ENCODE measurements around the gene NDUFS5. TPM values are rescaled to one million over a fixed set of nuclear protein-coding genes. Genes with fewer than 3 reads are reported as not detected.
"Not testable (repeated sequence)": the region's sequence is repeated elsewhere in the genome, so short reads cannot be mapped to it uniquely, and the experiment has no call there.

Gene NDUFS5
- total and polyA plus RNA-seq, 10 of the 15 experiments (the other 5 are each of a cell fraction or from before 2014, with no cell fraction given): 240 to 1,578 (median 831) TPM

- Histone ChIP-seq H3K27me3 (replicated peaks in 1 of 2; ENCODE audit: control insufficient read depth in 2 of 2, insufficient read depth in 2 of 2, low read length in 1 of 2) (no peaks in the 10 kb centered on the region), H3K79me2 (ENCODE audit: control insufficient read depth, insufficient read depth, low read length) (no peaks in the 10 kb centered on the region), H4K20me1 (ENCODE audit: control insufficient read depth, insufficient read depth) (no peaks in the 10 kb centered on the region), H2AFZ (ENCODE audit: control insufficient read depth, low read depth, low read length) (no peak overlapping the region), H3K36me3 (ENCODE audit: control insufficient read depth in 2 of 2, insufficient read depth in 2 of 2, low read length in 1 of 2) (no peaks in the 10 kb centered on the region), H3K4me3 (no peak overlapping the region), H3K9me3 (replicated peaks; ENCODE audit: control insufficient read depth, insufficient read depth, low read length) (no peaks in the 10 kb centered on the region), H3K4me2 (ENCODE audit: control insufficient read depth, insufficient read depth) (no peak overlapping the region), H3K4me1 (ENCODE audit: control insufficient read depth, insufficient read depth, low read length) (no peaks in the 10 kb centered on the region), H3K27ac (ENCODE audit: control insufficient read depth, insufficient read depth) (no peak overlapping the region), H3K9ac (ENCODE audit: control insufficient read depth, insufficient read depth, low read length) (no peak overlapping the region)
- ATAC-seq (no peak), DNase-seq (ENCODE audit: low read depth, low spot score) (no peak), FAIRE-seq (no peak)
- TF ChIP-seq BCL11A (IDR thresholded peaks at IDR 0.05; ENCODE audit: low read depth, low read length) (no peak), SIX5 (IDR thresholded peaks at IDR 0.05; ENCODE audit: low read depth, low read length, severe bottlenecking) (no peak), IRF5 (IDR thresholded peaks at IDR 0.05; ENCODE audit: borderline replicate concordance) (no peak), NFXL1 (IDR thresholded peaks at IDR 0.05; ENCODE audit: borderline replicate concordance) (no peak), STAT1 (conservative IDR thresholded peaks at IDR 0.05) (no peak), TAF1 (IDR thresholded peaks at IDR 0.05; ENCODE audit: borderline replicate concordance, low read depth, low read length) (no peak), E2F4 (IDR thresholded peaks at IDR 0.05; ENCODE audit: low read depth, low read length) (no peak), RBBP5 (conservative IDR thresholded peaks at IDR 0.05) (no peak), MEF2B (IDR thresholded peaks at IDR 0.05; ENCODE audit: partially characterized antibody, poor library complexity, severe bottlenecking) (no peak), HDAC6 (IDR thresholded peaks at IDR 0.05; ENCODE audit: unreplicated experiment) (no peak), NKRF (conservative IDR thresholded peaks at IDR 0.05) (no peak), NFIC (IDR thresholded peaks at IDR 0.05; ENCODE audit: low read depth, low read length) (no peak), BMI1 (IDR thresholded peaks at IDR 0.05; ENCODE audit: borderline replicate concordance) (no peak)
- POLR2A ChIA-PET: no interaction called here
- intact Hi-C loops (cut with micrococcal nuclease; ENCODE audit: unreplicated experiment) (no loop called here), in situ Hi-C loops (cut with MboI) (no loop called here)
- 73% methylated on average over 5 of the region's 5 CpGs for WGBS (ENCODE audit: insufficient coverage, insufficient replicate concordance, low lambda C conversion rate, missing lambda C conversion rate)
- CTCF ChIA-PET: no interaction called here
- RAD21 ChIA-PET (ENCODE audit: unreplicated experiment): no interaction called here
- SMC1A ChIA-PET (ENCODE audit: uncharacterized antibody, unreplicated experiment): no interaction called here
- no TSS peak for BruUV-seq (replicated peaks)
Observed at GRCh38 chr1:39017266-39017665, 8.9 kb upstream of the NDUFS5 start.

GRCh38 chr1:39020494-39020893 lies 5.7 kb upstream of the NDUFS5 start:
- H3K79me2 ChIP-seq (ENCODE audit: control insufficient read depth, insufficient read depth, low read length); POLR2A ChIA-PET; in situ Hi-C loops (cut with MboI); H4K20me1 ChIP-seq (ENCODE audit: control insufficient read depth, insufficient read depth); ATAC-seq; H3K4me2 ChIP-seq (ENCODE audit: control insufficient read depth, insufficient read depth); H2AFZ ChIP-seq (ENCODE audit: control insufficient read depth, low read depth, low read length); H3K27me3 ChIP-seq (replicated peaks in 1 of 2; ENCODE audit: control insufficient read depth in 2 of 2, insufficient read depth in 2 of 2, low read length in 1 of 2); H3K9ac ChIP-seq (ENCODE audit: control insufficient read depth, insufficient read depth, low read length); H3K9me3 ChIP-seq (replicated peaks; ENCODE audit: control insufficient read depth, insufficient read depth, low read length); H3K36me3 ChIP-seq (ENCODE audit: control insufficient read depth in 2 of 2, insufficient read depth in 2 of 2, low read length in 1 of 2); RAD21 ChIA-PET (ENCODE audit: unreplicated experiment); BruUV-seq (replicated peaks); CTCF ChIA-PET; H3K4me1 ChIP-seq (ENCODE audit: control insufficient read depth, insufficient read depth, low read length); FAIRE-seq; H3K27ac ChIP-seq (ENCODE audit: control insufficient read depth, insufficient read depth); DNase-seq (ENCODE audit: low read depth, low spot score); H3K4me3 ChIP-seq: not testable (repeated sequence)
- WGBS (ENCODE audit: insufficient coverage, insufficient replicate concordance, low lambda C conversion rate, missing lambda C conversion rate): 53% methylated on average over 1 of the region's 1 CpG
- SMC1A ChIA-PET (ENCODE audit: uncharacterized antibody, unreplicated experiment): interaction anchor here (0.6 kb wide), 1 partner anchor 134 kb away, joined by 3 read pairs; no protein-coding TSS in a partner anchor
- intact Hi-C loops (cut with micrococcal nuclease; ENCODE audit: unreplicated experiment): loop anchor here (10.0 kb wide), 1 partner anchor 166 kb away; the partner anchor contains the start of gene RRAGC
